Measurements from ENCODE around the gene MDM4.
"Not testable (repeated sequence)": the region's sequence is repeated elsewhere in the genome, so short reads cannot be mapped to it uniquely, and the experiment has no call there.

The MDM4 gene

DNA sequence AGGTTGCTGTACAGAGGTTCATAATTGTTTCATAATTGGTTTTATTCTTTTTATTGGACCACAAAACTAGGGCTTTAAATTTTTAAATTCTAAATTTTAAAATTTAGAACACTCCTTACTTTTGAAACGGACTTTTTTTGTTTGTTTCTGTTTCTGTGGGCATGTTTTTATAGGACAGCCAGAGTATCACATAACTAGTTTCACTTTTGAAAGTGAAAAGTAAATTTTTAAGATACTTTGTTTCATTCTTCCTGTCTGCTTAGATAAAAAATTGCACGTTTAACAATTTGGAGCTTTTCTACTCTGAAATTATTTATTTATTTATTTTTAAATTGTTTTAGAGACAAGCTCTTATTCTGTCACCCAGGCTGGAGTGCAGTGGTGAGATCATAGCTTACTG is 29.7 kb downstream of the MDM4 start:
- intact Hi-C loops (cut with DNase I): no loop called here
- DNase-seq: no peak

GRCh38 chr1:204548265-204548664 is 32.1 kb downstream of the MDM4 start:
- no peak for DNase-seq
- intact Hi-C loops (cut with DNase I): no loop called here

GRCh38 chr1:204549313-204549712 is 33.1 kb downstream of the MDM4 start:
- intact Hi-C loops (cut with DNase I): no loop called here
- DNase-seq: no peak

DNA sequence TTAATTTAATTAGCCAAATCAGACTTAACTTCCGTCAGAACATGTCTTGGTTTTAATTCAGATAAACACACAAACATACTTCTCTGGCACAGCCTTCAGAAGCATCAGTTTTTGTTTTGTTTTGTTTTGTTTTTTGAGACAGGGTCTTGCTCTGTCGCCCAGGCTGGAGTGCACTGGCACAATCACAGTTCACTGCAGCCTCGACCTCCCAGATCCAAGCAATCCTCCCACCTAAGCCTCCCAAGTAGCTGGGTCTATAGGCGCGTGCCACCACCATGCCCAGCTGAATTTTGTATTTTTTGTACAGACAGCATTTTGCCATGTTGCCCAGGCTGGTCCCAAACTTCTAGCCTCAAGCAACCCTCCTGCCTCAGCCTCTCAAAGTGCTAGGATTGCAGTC is 34.7 kb downstream of the MDM4 start:
- intact Hi-C loops (cut with DNase I): no loop called here
- no peak for DNase-seq

GRCh38 chr1:204556458-204557052 is 40.3 kb downstream of the MDM4 start:
- intact Hi-C loops (cut with DNase I): no loop called here
- DNase-seq: peak in 1 of 42 donors; percentile 16

DNA sequence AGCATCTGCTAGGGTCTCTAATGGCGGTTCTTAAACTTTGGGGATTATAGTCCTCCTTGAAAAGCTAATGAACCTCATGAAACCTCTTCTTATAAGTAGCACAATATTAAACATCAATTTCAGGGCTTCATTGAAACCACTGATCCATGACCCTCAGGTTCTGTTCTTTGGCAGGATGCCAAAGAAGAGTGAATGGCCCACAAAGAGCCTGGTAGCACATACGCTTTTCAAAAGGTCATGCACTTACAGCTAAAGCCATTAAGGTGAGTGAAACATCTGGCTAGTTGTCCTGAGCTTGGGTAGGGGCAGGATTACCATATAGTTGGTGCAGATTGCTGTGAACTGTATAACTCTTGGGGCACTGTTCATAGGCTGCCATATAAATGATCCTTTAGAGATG is 42.3 kb downstream of the MDM4 start:
- intact Hi-C loops (cut with DNase I): no loop called here
- no peak for DNase-seq

GRCh38 chr1:204560002-204560401 is 43.8 kb downstream of the MDM4 start:
- DNase-seq; intact Hi-C loops (cut with DNase I): not testable (repeated sequence)

DNA sequence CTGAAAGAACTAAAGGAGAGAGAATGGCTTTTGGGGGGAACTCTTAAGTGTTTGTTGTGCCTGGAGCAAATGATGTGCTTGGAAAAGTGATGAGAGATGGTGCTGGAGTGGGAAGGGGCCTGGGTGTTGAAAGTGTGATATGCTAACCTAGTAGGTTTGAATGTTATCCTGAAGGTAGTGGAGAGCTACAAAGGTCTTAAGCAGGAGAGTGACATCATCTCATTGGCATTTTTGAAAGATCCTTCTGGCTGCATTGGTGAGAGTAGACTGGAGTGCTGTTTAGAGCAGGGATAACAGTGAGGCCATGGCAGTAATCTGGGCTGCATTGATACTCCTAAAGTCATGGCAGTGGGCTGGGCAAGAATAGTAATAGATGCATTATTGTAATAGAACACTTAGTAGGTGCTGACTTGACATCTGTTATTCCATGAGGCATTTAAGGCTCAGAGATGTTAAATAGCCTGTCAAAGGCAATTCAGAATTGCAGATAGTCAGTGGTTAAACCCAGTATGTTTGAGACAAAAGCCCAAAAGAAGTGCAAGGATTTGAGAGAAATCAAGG is 44.5 kb downstream of the MDM4 start:
- no peak for DNase-seq

DNA sequence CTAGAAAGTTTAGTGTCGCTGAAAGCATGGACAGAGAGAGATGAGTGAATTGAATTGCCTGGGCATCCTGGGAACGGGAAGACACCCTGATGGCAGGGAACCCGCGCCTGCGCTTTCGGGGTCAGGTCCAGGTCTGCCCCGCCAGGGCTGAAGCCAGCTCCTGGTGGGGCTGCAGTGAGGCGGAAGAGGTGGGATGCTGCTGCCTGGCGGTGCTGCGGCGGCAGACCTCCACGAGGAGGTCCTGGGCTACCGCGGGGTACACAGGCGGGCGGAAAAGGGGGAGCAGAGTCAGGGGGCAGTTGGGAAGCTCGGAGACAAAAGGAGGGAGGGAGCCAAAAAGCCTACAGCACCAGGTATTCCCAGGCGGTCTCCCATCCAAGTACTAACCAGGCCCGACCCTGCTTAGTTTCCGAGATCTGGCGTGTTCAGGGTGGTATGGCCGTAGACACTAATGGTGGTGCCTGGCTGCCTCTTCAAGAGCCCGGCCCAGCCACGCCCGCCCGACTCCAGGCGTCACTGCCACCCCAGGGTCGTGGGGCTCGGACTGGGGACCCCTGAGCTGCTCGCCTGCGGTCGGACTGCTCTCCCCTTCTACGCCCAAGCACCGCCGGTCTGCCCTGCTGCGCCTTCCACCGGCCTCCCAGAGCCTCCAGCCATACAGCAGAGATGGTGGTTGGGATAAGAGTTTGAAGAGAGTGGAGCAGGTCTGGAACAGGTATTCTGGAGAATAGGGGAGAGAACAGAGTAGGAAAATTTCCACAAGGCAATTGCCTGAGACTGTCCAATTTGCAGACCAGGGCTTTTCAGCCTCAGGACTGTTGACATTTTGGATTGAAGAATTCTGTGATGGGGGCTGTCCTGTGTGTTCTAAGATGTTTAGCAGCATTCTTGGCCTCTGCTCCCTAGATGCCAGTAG is 46.1 kb downstream of the MDM4 start:
- DNase-seq: no peak
- intact Hi-C loops (cut with DNase I): no loop called here

More for the DNA sequence above, 44.5 kb downstream of the MDM4 start:
- intact Hi-C loops (cut with DNase I): no loop called here

DNA sequence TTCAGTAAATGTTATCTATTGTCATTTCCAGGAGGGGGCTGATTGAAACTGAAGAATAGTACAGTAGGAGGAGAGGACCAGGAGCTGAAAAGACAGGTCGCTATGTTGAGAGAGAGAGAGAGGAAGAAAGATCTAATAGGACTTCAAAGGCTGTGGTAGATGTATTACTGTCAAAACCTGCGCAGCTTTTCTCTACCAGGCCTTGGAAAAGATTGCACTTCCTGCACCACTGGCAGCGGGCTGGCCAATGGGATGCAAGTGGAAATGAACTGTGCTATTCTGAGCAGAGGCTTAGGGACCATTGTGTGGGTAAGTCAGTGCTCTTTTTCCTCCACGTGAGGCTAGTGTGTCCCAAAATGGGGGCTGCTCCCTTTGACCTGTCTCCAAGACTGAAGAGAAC is 47.1 kb downstream of the MDM4 start:
- no peak for DNase-seq
- intact Hi-C loops (cut with DNase I): no loop called here

DNA sequence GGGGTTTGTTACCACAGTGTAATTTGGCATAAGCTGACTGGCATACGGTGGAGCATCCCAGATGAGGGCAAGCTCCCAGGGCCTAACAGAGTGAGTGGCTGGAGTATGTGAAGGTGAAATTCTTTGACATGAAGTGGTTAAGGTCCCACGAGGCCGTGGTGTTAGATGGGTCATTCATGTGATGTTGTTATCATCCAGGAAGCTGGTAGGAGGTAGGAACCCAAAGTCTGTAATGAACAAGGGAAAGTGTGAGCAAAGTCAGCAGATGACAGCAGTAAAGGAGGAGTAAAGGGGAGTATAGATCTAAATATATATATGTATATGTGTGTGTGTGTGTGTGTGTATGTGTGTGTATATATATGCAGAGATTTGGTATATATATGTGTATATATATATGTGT is 47.6 kb downstream of the MDM4 start:
- intact Hi-C loops (cut with DNase I): no loop called here

DNA sequence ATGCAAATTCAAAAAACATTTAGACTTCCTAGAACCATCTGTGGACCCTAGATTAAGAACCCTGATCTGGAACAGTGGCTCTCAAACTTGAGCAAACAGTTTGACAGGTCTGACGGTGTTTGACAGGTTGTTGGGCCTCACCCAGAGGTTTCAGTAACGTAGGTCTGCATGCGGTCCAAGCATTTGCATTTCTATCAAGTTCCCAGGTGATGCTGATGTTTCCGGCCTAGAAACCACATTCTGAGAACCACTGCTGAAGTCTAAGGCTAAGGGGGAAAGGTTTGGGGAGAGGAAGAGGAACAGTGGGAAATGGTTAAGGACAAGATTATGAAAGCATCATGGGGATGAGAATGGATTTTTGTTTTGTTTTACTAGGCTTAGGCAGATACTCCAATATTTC is 48.6 kb downstream of the MDM4 start:
- intact Hi-C loops (cut with DNase I): loop anchor here (5.0 kb wide), 1 partner anchor 242 kb away; no protein-coding TSS in a partner anchor
- no peak for DNase-seq

More for the DNA sequence above, 47.6 kb downstream of the MDM4 start:
- no peak for DNase-seq

DNA sequence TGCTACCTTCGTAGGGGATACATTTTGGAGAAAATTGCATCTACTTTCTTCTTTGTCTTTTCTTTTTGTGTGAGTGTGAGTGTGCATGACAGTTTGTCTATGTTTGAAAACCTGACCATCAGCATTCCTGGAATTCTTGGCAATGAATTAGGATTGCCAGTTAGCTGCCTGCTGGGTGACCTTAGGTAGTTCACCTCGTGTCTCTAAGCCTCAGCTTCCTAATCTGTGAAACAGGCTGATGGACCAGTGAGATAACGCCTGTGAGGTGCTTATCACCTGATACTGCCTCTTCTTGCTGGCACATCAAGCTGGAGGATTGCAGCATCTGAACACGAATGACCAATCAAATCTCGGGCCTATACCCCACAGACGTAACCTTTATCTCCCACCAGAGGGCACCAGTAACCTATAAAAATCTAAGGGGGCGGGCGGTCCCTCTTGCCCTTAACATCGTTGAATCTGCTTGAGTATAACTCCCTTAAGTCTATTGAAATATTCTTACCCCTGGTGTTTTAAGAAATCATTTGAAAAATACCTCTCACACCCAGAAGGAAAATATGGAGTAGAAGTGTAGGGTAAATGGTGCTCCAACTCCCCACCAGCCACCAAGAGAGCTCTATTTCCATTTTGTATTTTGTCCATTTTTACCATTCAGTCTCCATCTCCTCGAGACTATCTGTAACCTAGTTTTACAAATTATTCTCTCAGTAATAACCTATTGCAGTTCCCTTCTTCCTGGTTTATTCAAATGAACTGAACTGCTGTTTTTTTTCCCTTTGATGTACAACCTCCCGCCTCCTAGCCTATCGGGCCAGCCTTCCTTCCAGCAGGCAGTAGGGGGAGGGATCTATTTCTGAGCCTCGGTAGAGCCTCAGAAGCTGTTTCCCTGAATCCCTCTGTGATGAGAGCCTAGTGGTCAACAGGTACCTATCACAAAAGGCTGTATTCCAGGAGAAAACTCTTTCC is 49.7 kb downstream of the MDM4 start:
- peak; percentile 26 to 85 (median 64) for DNase-seq

GRCh38 chr1:204566583-204566955 is 50.4 kb downstream of the MDM4 start:
- intact Hi-C loops (cut with DNase I): loop anchor here (5.0 kb wide), 1 partner anchor 241 kb away; no protein-coding TSS in a partner anchor
- no peak for DNase-seq

More for the DNA sequence above, 49.7 kb downstream of the MDM4 start:
- intact Hi-C loops (cut with DNase I): loop anchor here (5.0 kb wide), 1 partner anchor 241 kb away; no protein-coding TSS in a partner anchor

DNA sequence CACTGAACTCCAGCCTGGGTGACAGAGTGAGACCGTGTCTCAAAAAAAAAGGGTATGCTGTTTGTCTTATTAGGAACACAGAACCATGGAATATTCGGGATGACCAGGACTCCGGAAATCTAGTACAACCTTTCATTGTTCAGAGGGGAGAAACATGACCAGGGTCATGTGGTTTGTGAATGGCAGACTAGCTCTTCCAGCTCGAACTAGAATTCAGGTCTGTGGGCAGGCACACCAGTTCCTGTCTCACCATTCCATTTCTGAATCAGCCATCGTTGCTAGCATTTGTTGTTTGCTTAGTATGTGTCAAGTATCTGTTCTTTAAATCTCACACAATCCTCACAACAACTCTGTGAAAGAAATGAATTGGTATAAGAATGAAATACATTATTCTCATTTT is 50.9 kb downstream of the MDM4 start:
- no peak for DNase-seq
- intact Hi-C loops (cut with DNase I): loop anchor here (5.0 kb wide), 1 partner anchor 240 kb away; no protein-coding TSS in a partner anchor

- no peak for DNase-seq
- intact Hi-C loops (cut with DNase I): loop anchor here (5.0 kb wide), 1 partner anchor 239 kb away; no protein-coding TSS in a partner anchor
Measured at GRCh38 chr1:204568576-204569315, 52.5 kb downstream of the MDM4 start.

DNA sequence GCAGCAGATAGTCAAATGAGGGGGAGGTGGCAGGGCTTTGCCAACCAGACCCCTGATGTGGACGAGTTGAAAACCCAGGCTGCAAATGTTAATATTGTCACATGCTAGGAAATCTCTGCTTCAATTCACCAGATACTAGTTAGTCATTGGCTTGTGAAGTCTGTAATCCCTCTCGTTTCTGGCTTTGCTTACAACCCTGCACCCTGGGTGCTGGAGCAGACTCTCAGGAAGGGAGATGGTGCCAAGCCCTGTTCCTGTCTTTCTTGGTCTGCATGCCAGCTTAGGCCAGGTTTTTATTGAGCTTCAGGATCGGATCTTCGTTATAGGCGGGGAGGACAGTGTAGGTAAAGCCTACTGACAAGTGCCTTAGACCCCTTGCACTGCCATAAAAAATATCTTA is 53.3 kb downstream of the MDM4 start:
- DNase-seq: no peak
- intact Hi-C loops (cut with DNase I): loop anchor here (5.0 kb wide), 1 partner anchor 238 kb away; no protein-coding TSS in a partner anchor

- DNase-seq; intact Hi-C loops (cut with DNase I): not testable (repeated sequence)
Measured at GRCh38 chr1:204570021-204570420, 53.8 kb downstream of the MDM4 start.
